ENCODE data around the gene FAM53A.

Gene FAM53A

DNA sequence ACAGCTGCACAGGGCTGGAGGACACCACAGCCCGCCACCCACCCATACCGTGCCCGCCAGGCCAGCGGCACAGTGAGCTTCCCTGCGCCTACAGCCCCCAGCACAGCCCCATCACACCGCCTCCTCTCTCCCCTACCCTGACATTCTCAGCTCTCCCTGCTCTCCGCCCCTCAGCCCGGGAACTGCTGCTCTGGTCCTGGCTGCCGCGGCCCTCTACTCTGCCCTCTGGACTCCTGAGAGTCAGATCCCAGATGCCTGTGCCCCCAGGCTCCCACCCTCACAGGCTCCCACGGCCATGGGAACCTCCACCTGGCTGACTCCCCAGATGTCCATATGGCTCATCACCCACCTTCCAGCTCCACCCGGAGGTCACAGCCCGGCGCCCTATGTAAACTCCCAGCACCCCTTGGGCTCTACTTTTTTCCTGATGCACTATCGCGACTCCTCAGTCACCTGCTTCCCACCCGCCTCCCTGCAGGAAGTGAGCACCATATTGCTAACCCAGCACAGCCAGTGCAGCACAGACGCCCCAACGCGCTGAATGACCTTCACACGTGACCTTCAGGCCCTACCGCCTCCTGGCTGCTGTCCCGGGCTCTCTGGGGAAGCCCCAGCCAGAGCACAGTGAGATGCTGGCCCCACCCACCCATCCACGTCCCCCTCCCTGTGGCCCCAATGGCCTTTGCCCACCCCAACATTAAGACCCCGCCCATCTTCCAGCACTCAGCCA, 23.0 kb downstream of the FAM53A start:
- DNase-seq (ENCODE audit: low read depth in 2 of 2), result no peak

DNA sequence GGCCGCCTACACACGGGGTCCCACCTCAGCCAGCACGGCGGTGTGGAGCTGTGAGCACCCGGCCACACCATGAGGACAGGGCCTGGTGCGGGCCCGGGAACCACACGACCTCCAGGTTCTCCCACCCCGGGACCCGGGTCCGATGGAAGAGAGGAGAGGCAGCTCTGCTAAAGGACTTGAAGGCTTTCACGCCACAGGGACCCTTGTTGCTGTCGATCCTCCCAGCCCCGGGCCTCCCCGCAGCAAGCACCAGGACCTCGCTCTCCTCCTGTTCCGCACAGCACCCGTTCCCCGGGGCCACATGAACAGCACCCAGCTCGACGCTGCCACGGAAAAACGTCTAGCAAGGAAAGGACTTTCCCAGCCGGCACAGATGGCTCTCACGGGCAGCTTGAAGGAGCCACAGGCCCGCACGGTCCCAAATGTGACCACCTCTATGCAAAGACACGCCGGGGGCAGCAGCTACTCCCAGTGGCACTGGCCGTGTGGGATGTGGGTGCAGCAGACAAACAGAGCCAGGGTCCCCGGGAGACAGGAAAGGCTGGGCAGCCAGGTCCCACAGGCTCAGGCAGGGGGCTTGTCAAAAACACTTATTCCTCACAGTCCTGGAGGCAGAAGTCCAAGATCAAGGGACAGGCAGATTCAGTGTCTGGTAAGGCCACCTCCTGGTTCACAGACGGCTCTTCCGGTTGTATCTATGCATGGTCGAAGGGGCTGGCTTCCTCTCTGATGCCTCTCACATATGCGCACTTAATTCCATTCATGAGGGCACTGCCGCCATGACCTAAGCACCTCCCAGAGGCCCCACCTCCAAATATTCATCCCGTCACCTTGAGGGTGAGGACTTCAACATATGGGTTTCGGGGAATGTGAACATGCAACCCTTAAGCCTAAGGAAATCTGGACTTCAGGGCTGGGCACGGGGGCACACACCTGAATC, 24.7 kb downstream of the FAM53A start:
- no peak for DNase-seq (ENCODE audit: low read depth in 2 of 2)

DNA sequence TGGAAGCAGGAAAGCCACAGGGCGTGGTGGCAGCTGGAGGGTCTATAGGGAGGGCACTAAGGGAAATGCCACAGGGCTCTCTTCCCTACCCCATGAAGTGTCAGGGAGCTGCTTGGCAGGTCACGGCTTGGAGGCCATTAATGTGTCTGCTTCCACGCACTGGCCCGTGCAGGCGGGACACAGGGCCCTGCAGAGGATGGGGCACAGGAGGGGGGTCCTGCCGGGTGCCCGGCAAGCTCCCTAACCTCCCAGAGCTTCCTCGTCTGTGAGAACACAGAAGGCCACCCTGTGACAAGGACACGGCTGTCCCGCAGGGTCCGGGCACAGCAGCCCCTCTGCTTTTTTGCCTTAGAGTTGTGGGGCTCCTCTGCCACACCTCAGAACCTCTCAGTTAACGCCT, 25.5 kb downstream of the FAM53A start:
- no peak for DNase-seq (ENCODE audit: low read depth in 2 of 2)

DNA sequence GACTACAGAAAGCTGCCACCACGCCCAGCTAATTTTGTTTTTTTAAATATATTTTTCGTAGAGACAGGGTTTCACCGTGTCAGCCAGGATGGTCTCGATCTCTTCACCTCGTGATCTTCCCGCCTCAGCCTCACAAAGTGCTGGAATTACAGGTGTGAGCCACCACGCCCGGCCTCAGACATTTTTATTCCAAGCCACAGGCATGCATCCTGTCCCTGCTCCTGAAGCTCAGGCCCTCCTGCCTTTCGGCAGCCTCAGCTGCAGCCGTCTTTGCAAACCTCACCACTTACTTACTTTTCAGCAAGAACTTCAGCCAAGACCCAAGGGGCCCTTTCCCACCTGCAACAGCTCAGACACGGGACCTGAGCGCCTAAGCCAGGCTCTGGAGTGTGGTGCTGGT, 26.0 kb downstream of the FAM53A start:
- DNase-seq (ENCODE audit: low read depth in 2 of 2), result no peak

DNA sequence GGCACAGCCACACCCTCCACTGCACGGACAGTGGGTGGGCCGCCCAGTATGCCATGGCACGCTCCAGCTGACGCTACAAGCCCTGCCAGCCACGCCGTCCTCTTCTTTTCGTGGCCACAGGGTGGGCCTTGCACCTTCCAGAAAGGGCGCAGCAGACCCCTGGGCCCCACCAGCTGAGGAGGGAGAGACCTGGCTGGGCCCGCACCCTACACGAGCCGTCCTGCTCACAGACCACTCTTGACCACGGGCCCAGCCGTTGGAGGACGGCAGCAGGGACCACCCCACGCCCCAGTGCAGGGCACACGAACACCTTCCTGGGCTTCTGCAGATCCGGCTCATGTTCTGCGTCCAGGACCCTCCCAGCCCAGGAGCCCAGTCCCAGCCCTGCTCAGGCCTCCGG, 27.1 kb downstream of the FAM53A start:
- DNase-seq (ENCODE audit: low read depth in 2 of 2), result no peak

DNA sequence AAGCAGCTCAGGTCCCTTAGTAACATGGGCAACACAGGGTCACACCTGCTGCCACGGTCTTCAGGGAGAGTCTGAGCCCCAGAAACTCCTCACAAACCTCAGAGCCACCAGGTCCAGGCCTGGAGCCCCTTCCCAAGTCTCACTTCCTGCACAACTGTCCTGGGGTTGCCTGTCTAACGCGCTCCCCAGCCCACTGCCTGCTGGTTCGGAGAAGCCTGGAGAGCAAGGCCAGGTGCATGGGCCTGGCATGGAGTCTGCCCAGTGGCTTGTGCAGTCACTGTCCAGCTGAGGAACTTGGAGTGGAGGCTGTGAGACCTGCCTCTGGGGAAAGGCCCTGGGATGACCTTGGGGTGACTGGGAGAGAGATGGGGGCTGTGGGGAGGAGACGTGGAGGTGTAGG, 28.0 kb downstream of the FAM53A start:
- no peak for DNase-seq (ENCODE audit: low read depth in 2 of 2)

DNA sequence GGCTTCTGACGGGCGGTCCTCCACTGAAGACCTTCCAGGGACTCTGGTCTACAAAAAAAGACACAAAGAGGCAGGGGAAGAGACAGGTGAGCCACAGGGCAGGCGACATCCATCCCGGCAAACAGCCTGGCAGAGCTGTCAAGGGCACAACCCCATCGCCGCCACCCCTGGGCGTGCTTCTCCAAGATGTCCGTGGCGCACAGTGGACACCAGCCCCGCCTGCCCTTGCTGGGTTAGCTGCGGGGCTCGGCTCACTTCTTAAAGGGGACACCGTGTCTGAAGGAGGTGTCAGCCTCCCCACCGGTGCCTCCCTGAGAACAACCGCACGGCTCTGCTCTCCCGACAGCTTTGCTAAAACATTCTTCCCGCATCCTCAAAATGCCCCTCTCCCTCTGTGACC, 28.4 kb downstream of the FAM53A start:
- DNase-seq (ENCODE audit: low read depth in 2 of 2), result no peak

DNA sequence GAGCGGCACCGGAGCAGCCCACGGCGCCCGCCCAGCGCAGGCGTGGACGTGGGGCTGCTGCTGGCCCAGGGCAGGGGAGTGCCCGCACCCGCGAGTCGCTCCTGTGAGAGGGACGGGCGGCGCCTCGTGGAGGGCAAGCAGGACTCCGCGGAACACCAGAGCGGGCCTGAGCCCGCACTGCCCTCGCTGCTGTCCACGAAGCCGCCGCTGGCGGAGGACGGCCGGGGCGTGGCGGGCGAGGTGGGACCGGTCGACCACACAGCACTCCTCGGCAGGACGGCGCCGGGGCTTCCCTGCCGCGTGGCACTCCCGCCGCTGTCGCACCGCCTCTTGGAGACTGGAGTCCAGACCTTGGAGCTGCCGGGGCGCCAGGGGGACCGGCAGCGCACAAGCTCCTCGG, 29.0 kb downstream of the FAM53A start:
- no peak for DNase-seq (ENCODE audit: low read depth in 2 of 2)

DNA sequence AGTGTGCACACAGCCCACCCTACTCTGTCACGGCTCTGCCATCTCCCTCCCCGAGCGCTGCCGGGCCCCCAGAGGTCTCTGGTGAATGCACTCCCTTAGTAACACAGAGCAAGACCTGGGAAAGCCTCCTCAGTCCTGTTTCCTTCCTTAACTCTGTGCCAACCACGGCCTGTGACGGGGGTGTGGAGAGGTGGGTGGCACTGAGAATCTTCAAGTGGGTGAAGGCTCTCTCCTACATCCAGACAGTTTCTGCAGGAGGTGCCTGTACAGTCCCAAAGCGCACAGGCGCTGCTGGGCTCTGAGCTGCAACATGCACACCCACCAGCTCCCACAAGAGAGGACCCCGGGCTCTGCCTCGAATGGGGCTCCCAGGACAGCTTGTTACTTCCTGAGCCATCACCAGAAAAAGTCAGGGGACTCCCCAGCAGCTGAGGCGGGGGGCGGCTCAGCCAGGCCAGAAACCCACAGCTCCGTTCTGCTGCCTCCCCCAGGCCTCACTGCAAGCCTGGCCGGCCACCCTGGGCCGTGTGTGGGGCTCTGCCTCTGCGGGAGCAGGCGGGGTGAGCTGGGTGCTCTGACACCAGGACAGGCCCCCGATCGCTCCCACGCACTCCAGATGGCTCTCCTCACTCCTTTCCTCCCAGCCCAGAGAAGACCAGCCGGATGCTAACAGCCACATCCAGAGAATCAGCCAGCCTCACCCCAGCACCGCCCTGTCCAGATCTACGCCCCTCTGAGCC, 29.7 kb downstream of the FAM53A start:
- no peak for DNase-seq (ENCODE audit: low read depth in 2 of 2)

DNA sequence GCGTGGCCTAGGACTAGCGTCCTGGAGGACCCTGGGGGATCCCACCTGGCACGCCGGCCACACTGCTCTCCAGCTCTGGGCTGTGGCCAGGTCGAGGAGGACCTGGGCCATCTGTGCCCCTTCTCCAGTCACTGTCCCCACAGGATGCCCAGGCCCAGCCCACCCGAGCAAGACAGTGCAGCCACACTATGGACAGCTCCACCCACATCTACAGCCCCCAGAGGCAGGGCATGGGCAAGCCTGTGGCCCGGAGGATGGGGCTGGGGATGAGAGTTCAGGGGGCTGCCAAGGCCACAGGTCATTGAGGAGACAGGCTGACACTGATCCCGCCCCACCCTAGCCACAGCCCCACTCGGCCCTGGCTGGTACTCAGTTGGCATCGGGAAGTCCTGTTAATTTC, 30.3 kb downstream of the FAM53A start:
- no peak for DNase-seq (ENCODE audit: low read depth in 2 of 2)

DNA sequence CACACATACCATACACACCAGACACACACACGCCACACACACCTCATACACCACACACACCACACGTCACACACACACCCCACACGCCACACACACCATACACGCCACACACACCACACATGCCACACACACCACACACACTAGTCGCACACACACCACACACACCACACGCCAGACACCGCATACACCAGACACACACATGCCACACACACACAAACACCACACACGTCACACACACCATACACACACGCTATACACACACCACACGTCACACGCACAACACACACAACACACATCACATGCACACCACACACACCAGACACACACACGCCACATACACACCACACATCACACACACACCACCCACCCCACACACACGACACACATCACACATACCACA, 32.0 kb downstream of the FAM53A start:
- no peak for DNase-seq (ENCODE audit: low read depth in 2 of 2)

DNA sequence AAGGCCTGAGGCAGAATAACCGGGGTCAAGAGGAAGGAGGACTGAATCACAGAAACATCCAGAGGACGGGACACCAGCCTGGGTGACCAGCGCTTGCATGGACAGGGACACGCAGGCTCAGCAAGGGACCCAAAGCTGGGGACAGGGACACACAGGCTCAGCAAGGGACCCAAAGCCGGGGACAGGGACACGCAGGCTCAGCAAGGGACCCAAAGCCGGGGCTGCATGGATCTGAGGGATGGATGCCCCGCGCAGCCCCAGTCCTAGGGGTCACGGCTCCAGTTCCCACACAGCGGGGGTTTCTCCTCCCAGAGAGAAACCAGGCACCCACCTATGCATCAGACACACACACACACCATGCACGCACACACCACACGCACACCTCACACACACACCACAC, 32.5 kb downstream of the FAM53A start:
- DNase-seq (ENCODE audit: low read depth in 2 of 2), result no peak

DNA sequence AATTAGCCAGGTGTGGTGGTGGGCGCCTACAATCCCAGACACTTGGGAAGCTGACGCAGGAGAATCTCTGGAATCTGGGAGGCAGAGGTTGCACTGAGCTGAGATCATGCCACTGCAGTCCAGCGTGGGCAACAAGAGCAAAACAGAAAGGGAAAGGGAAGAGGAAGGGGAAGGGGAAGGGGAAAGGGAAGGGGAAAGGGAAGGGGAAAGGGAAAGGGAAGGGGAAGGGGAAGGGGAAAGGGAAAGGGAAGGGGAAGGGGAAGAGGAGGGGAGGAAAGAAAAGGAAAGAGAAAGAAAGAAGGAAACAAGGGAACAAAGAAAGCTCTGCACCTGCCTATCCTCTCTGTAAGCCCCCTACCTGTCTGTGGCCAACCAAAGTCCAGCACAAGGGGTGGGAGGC, 35.2 kb downstream of the FAM53A start:
- DNase-seq (ENCODE audit: low read depth in 2 of 2), result no peak

DNA sequence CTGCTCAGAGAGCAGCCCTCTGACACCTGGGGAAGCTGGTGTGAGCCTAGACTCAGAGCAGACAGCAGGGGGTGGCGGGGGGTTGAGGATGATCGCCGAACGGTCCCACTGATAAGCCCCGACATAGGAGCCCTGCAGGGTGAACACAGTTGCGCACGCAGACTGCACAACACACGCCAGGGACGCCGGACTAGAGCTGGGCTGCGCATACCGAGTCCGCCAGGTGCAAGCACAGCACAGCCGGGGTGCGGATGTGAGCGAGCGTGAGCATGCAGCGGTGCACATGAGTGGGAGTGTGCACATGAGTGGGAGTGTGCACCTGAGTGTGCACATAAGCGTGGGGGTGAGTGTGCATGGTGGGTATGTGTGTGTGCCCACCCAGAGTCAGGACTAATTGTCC, 36.7 kb downstream of the FAM53A start:
- DNase-seq (ENCODE audit: low read depth in 2 of 2), result no peak

DNA sequence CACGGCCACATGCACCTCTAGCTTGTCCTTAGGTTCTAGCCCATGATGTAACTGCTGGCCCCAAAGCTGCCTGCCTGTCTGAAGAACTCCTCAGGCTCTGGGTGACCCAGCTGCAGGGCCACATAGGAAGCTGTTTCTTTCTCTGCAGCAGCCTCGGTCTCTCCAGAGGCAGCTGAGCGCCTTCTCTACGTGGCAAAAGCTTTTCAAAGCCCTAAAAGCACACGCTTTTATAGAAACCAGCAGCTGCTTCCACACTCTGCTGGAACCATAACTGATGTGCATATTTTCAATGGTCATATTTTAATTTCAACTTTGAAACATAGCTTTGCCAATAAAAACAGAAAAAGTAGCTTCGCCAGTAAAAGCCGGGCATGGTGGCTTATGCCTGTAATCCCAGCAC, 37.4 kb downstream of the FAM53A start:
- DNase-seq (ENCODE audit: low read depth in 2 of 2), result no peak

DNA sequence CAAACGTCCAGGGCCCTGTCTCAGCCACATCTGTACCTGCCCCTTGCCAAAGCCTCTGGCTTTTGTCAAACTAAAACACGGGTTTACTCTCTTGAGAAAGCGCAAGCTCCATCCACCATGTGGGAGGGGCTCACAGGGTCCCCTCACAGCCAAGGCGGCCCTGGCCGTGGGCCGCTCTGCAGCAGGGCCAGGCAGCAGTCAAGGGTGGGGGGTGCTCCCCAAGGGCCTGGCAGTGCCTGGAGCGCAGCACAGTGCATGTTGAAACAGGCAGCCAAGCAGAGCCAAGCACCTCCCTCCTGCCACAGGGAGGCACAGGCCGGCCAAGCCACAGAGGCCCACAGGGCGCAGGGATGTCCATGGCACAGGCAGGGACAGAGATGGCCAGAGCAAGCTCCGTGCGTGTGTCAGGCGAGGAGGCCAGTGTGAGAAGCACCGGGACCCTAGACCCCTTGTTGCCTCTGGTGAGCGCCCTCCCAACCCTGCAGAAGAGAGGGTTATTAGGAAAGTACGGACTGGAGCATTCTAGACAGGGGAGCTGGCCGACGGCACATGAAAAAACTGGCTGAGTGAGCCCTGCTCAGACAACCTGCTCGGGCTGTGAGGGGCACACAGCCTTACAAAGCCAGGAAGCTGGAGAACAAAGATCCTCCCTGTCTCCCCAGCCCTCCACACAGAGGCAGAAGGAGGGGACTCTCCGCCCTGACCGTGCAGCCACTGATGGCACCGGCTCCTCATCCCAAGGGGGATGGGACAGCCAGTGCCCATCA, 39.0 kb downstream of the FAM53A start:
- DNase-seq (ENCODE audit: low read depth in 2 of 2), result no peak

DNA sequence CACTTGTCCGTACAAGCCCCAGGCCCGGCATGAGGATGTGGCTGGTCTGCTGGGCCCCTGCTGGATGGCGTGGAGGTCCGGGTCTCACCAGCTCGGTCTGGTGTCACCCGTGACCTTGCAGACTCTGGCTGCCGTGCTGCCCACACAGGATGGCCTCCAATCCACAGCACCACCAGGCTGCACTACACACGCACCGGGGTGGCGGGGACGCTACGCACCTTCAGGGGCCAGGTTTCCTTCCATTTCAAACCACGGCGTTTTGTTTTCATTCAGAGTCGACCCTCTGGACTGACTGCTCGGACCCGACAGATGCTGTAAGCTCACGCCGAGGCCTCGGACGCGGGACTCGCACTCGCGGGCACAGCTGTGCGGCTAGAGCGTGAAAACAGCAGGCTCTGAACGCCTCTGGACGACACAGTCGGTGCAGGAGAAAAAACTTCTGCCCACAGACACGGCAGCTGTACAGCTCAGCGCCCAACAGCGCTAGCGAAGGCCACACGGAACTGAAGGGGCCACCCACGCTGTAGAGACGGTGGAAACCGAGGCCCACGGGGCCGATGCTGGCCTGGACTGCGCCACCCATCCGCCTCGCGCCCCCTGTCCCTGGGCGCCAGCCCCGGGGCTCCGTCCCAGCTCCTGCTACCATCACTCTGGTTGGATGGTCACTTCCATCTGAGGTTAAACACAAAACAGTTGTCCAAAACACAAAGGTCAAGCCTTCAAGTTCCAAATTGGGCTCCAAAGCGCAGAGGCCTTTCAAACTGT, 40.0 kb downstream of the FAM53A start:
- DNase-seq (ENCODE audit: low read depth in 2 of 2), result no peak

DNA sequence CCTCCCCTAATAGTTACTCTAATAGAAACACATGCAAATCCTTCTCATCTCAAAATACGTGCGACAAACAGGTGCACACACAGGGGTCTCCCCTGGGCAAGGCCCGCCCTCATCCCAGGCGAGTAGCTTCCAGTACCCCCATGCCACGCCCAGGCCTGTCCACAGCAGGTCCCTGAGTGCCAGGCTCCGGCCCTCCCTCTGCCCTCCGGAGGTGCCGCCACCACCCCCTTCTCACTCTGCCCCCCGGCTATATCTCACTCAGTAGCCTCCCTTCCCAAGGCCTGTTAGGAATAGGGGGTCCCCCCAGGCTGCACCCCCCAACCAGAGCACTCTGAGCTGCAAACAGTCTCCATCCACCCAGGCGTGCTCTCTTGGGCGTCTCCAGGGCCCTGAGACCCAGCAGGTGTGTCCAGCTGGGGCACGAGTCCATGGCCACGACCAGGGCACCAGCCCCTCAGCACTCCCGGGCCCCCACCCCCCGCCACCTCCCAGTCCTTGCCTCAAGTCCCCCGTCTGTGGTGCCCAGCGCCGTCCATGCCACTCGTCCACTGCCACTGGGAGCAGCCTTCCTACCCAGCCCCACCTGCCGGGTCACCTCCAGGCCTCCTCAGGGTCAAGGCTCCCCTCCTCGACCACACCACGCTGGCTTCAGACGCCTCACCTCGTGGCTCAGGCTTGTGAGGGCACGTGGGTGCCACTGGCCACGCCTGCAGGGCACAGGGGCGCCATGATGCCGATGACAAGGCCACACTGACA, 41.7 kb downstream of the FAM53A start:
- DNase-seq (ENCODE audit: low read depth in 2 of 2), result no peak

DNA sequence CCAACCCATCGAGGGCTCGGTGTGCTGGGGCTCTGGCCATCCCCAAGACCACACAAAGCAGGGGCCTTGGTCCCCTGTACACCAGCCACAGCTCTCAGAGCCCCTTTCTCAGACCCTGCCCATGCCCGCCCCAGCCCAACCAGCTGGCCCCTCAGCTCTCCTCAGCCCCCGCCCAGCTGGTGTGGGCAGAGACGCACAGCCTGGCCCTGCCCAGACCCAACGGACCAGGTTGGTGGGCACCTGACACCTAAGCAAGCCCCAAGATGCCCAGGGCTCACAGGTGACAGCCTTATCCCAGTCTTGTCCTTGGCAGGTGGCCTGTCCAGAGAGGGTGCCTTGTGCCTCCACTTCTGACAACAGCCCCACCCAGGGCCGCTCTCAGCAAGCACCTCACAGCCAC, 42.4 kb downstream of the FAM53A start:
- DNase-seq (ENCODE audit: low read depth in 2 of 2), result no peak
